Measurements from ENCODE around the gene TNFRSF8. TPM values are rescaled to one million over a fixed set of nuclear protein-coding genes. Genes with fewer than 3 reads are reported as not detected.

Gene TNFRSF8
- total and polyA plus RNA-seq, 5 experiments from 2014 or later, result not detected

- peaks cover 0 to 25% (median 0%) of the 10 kb centered on the region in 3 donors for H3K36me3 Mint-ChIP-seq
- peaks cover 15 to 47% (median 36%) of the 10 kb centered on the region in 4 donors for H3K4me1 Mint-ChIP-seq
- POLR2A ChIA-PET, result interaction anchor here (1.1 kb wide), 1 partner anchor 9 kb away, joined by 3 read pairs; no protein-coding TSS in a partner anchor
- H3K9me3 Mint-ChIP-seq, result no peaks in the 10 kb centered on the region
- no peaks in the 10 kb centered on the region for H3K27me3 Mint-ChIP-seq
- ATAC-seq, result no peak
- no peak overlapping the region for H3K4me3 Mint-ChIP-seq
- H3K27ac Mint-ChIP-seq, result peak overlapping the region in 5 of 10 donors; percentile 22 to 81 (median 74)
- no peak for DNase-seq
These were observed 125.0 kb downstream of the TNFRSF8 start for GRCh38 chr1:12188115-12188514.

- DNase-seq (no peak), ATAC-seq (no peak)
- POLR2A ChIA-PET, result interaction anchor here (1.1 kb wide), 1 partner anchor 10 kb away, joined by 3 read pairs; no protein-coding TSS in a partner anchor
- no peak overlapping the region for H3K4me3 Mint-ChIP-seq
- no peaks in the 10 kb centered on the region for H3K27me3 Mint-ChIP-seq
- H3K9me3 Mint-ChIP-seq, result no peaks in the 10 kb centered on the region
- peaks cover 13 to 45% (median 33%) of the 10 kb centered on the region in 4 donors for H3K4me1 Mint-ChIP-seq
- H3K36me3 Mint-ChIP-seq, result peaks cover 0 to 28% (median 0%) of the 10 kb centered on the region in 3 donors
- peak overlapping the region in 6 of 10 donors; percentile 48 to 89 (median 79) for H3K27ac Mint-ChIP-seq
These were observed 125.7 kb downstream of the TNFRSF8 start for GRCh38 chr1:12188657-12189327.

- POLR2A ChIA-PET, result no interaction called here
- H3K4me1 Mint-ChIP-seq, result peaks cover 13 to 45% (median 30%) of the 10 kb centered on the region in 4 donors
- peak overlapping the region in 6 of 10 donors; percentile 19 to 89 (median 68) for H3K27ac Mint-ChIP-seq
- H3K4me3 Mint-ChIP-seq, result no peak overlapping the region
- no peaks in the 10 kb centered on the region for H3K27me3 Mint-ChIP-seq
- no peak for DNase-seq
- no peaks in the 10 kb centered on the region for H3K9me3 Mint-ChIP-seq
- peaks cover 0 to 33% (median 0%) of the 10 kb centered on the region in 3 donors for H3K36me3 Mint-ChIP-seq
- no peak for ATAC-seq
These were observed 126.2 kb downstream of the TNFRSF8 start for GRCh38 chr1:12189328-12189682.

- ATAC-seq, result no peak
These were observed 128.3 kb downstream of the TNFRSF8 start for GRCh38 chr1:12191242-12192032.

More at GRCh38 chr1:12191242-12192032, 128.3 kb downstream of the TNFRSF8 start:
- no peak for DNase-seq
- H3K27me3 Mint-ChIP-seq, result no peaks in the 10 kb centered on the region
- H3K27ac Mint-ChIP-seq, result peak overlapping the region in 3 of 10 donors; percentile 37 to 66 (median 44)
- peaks cover 13 to 42% (median 20%) of the 10 kb centered on the region in 4 donors for H3K4me1 Mint-ChIP-seq
- no peak overlapping the region for H3K4me3 Mint-ChIP-seq
- POLR2A ChIA-PET, result interaction anchor here (0.9 to 1.3 kb wide), 3 partner anchors 41 to 73 kb away, joined by 3 to 6 read pairs (median 3); no protein-coding TSS in a partner anchor
- H3K9me3 Mint-ChIP-seq, result no peaks in the 10 kb centered on the region
- peaks cover 0 to 42% (median 9%) of the 10 kb centered on the region in 3 donors for H3K36me3 Mint-ChIP-seq

Small RNAs within 50 kb of the gene (microRNA-seq; reads per million reads assigned to microRNA genes)
- not detected for gene MIR4632 (ENCODE audit: borderline microRNAs expressed)
- 1.4 reads per million for gene MIR6729 (ENCODE audit: borderline microRNAs expressed)
- gene MIR7846 (ENCODE audit: borderline microRNAs expressed), result not detected

Other genes starting within 250 kb of the TNFRSF8 start
- gene NPPA, start 215.5 kb upstream of the TNFRSF8 start, total RNA-seq, result not detected
- not detected for gene NPPA, start 215.5 kb upstream of the TNFRSF8 start, polyA plus RNA-seq
- gene NPPB, start 204.4 kb upstream of the TNFRSF8 start, total RNA-seq, result not detected
- gene NPPB, start 204.4 kb upstream of the TNFRSF8 start, polyA plus RNA-seq, result not detected
- gene KIAA2013, start 136.9 kb upstream of the TNFRSF8 start, total RNA-seq, result 10 to 100 TPM; 26.8 to 27.9 TPM
- 10 to 100 TPM; 19.6 to 51.6 (median 38.0) TPM for gene KIAA2013, start 136.9 kb upstream of the TNFRSF8 start, polyA plus RNA-seq
- 1 to 10 TPM; 4.5 to 5.0 TPM for gene PLOD1, start 128.6 kb upstream of the TNFRSF8 start, total RNA-seq
- gene PLOD1, start 128.6 kb upstream of the TNFRSF8 start, polyA plus RNA-seq, result 1 to 10 TPM; 5.0 to 7.9 (median 5.7) TPM
- 10 to 100 TPM; 47.1 to 49.9 TPM for gene MFN2, start 82.9 kb upstream of the TNFRSF8 start, total RNA-seq
- gene MFN2, start 82.9 kb upstream of the TNFRSF8 start, polyA plus RNA-seq, result 10 to 100 TPM; 29.1 to 38.0 (median 29.5) TPM
- 10 to 100 TPM; 31.1 to 32.4 TPM for gene MIIP, start 43.8 kb upstream of the TNFRSF8 start, total RNA-seq
- 10 to 100 TPM; 19.9 to 26.3 (median 22.1) TPM for gene MIIP, start 43.8 kb upstream of the TNFRSF8 start, polyA plus RNA-seq
- 10 to 100 TPM; 16.5 to 18.4 TPM for gene TNFRSF1B, start 103.7 kb downstream of the TNFRSF8 start, total RNA-seq
- 10 to 100 TPM; 19.7 to 64.6 (median 21.8) TPM for gene TNFRSF1B, start 103.7 kb downstream of the TNFRSF8 start, polyA plus RNA-seq
- gene VPS13D, start 166.7 kb downstream of the TNFRSF8 start, total RNA-seq, result 10 to 100 TPM; 63.0 to 64.9 TPM
- gene VPS13D, start 166.7 kb downstream of the TNFRSF8 start, polyA plus RNA-seq, result 1 to 10 TPM; 5.3 to 7.5 (median 5.4) TPM

Measured in naive thymus-derived CD8-positive, alpha-beta T cell (primary cell).